ENCODE results near the gene KIRREL3.

Gene KIRREL3

DNA sequence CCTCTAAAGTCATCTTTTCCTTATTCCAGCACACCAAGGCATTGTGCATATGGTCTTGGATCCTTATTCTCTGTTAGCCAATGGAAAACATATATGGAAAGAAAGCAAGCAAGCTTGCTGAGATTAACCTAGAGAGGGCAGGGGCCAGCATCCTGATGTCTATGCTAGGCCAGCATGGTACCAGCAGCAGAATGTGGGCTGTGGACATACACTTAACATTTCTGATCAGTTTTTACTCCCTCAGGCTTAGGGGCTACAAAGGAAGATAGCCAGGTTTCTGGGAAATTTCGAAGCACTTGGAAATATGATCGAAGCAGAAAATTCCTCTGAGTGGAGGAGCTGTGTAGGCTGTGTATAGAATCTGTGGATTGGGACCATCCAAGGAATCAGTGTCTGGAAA, 578.1 kb downstream of the KIRREL3 start:
- no peaks in the 10 kb centered on the region for H3K9me3 ChIP-seq (ENCODE audit: control insufficient read depth, insufficient read depth, low read length)

DNA sequence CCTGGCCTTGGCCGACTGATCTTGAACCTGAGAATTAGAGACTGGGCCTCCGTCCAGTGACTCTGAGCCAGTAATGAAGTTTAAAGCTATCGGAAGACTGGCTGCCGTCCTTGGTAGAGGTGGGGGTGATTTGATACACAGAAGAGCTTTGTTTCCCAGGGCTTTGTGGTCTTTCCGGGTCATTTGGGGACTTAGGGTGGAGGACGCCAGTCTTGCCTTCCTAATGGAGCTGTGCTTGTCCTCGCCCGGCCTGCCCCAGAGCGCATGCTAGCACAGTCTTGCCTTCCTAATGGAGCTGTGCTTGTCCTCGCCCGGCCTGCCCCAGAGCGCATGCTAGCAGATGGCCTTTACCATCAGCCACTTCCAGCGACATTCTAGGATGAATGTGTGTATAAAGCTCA, 579.3 kb downstream of the KIRREL3 start:
- Histone ChIP-seq H3K36me3 (ENCODE audit: control insufficient read depth, insufficient read depth, low read length) (no peaks in the 10 kb centered on the region), H3K27me3 (ENCODE audit: control insufficient read depth, insufficient read depth, low read length) (peaks cover 8% of the 10 kb centered on the region; the same call in 1 of the 2 replicates), H3K9me3 (ENCODE audit: control insufficient read depth, insufficient read depth, low read length) (no peaks in the 10 kb centered on the region), H3K4me1 (ENCODE audit: control insufficient read depth, insufficient read depth, low read length) (0 out of 2 replicates have a peak, but pooled peaks cover 9% of the 10 kb centered on the region), H3K4me3 (ENCODE audit: low read depth, low read length) (no peak overlapping the region), H3K27ac (ENCODE audit: low read depth, low read length) (no peak overlapping the region), H3K9ac (ENCODE audit: low read depth, low read length) (no peak overlapping the region)

More for the DNA sequence above, 578.1 kb downstream of the KIRREL3 start:
- Histone ChIP-seq H3K27ac (ENCODE audit: low read depth, low read length) (no peak overlapping the region), H3K36me3 (ENCODE audit: control insufficient read depth, insufficient read depth, low read length) (no peaks in the 10 kb centered on the region), H3K4me1 (ENCODE audit: control insufficient read depth, insufficient read depth, low read length) (0 out of 2 replicates have a peak, but pooled peaks cover 5% of the 10 kb centered on the region), H3K27me3 (ENCODE audit: control insufficient read depth, insufficient read depth, low read length) (peaks cover 1% of the 10 kb centered on the region; the same call in 1 of the 2 replicates), H3K9ac (ENCODE audit: low read depth, low read length) (no peak overlapping the region), H3K4me3 (ENCODE audit: low read depth, low read length) (no peak overlapping the region)

DNA sequence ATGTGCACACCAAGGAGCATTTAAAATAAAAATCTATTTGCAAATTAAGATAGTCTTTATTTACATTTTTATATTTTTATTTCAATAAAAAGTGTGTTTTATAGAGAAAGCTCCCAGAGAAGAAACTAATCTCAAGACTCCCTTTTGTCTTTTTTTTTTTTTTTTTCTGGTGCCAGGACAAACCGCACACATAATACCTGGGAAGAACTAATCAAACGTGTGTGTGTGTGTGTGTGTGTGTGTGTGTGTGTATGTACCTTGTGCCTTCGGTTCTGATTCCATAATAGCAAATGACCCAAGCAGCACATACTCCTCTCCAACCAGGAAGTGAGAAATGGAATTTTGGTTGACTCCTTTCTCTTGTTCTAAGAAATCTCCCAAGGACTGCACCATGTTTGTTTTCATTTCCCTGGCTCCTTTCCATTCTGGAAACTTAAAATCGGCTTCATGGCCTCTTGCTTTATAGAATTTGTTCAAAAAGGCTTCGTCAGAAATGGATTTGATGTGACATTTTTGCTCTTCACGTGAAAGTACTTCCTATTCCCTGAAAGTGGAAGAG, 579.8 kb downstream of the KIRREL3 start:
- no peaks in the 10 kb centered on the region for H3K36me3 ChIP-seq (ENCODE audit: control insufficient read depth, insufficient read depth, low read length)
- peaks cover 8% of the 10 kb centered on the region for H3K27me3 ChIP-seq (ENCODE audit: control insufficient read depth, insufficient read depth, low read length)
- no peak overlapping the region for H3K4me3 ChIP-seq (ENCODE audit: low read depth, low read length)
- no peaks in the 10 kb centered on the region for H3K9me3 ChIP-seq (ENCODE audit: control insufficient read depth, insufficient read depth, low read length)
- 0 out of 2 replicates have a peak, but pooled peaks cover 9% of the 10 kb centered on the region for H3K4me1 ChIP-seq (ENCODE audit: control insufficient read depth, insufficient read depth, low read length)
- no peak overlapping the region for H3K27ac ChIP-seq (ENCODE audit: low read depth, low read length)
- no peak overlapping the region for H3K9ac ChIP-seq (ENCODE audit: low read depth, low read length)

DNA sequence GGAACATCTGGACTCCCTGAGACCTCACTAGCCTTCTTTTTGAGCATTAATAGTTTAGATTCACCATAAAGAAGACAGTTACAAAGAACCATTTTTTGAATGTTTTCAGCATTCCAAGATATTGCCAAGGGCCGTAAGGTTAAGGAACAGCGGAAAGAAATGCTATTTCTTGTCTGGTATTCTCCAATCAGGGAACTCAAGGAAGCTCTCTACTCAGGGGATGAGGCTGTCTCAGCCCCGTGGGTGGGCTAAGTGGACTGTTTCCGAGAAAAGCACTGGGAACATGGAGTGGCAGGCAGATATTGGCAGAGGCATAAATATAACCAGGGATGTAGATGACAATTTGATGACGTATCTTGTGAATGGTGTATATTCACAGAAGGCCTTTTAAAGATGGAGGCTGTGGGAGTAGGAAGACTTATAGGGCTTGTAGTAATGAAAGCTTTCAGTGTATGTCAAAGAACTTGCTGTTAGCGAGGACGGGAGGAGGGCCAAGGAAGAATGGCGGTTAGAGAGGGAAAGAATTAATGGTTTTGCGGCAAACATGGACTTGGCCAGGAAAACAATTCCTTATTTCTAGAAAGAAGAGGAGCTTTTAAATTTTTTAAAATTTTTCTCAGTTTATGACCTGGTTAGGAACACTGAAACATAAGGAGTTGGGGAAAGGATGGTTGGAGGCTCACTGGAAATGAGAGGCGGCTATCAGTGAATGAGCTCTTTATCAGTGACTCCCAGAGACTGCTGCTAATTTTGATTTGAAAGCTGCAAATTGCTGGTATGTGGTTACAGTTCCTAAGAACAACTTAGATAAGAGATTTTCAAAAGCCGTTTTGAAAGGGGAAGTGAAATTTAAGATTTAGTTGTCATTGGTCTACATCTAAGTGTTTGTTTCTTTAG, 580.5 kb downstream of the KIRREL3 start:
- Histone ChIP-seq H3K4me3 (ENCODE audit: low read depth, low read length) (no peak overlapping the region), H3K4me1 (ENCODE audit: control insufficient read depth, insufficient read depth, low read length) (0 out of 2 replicates have a peak, but pooled peaks cover 9% of the 10 kb centered on the region), H3K9me3 (ENCODE audit: control insufficient read depth, insufficient read depth, low read length) (no peaks in the 10 kb centered on the region), H3K36me3 (ENCODE audit: control insufficient read depth, insufficient read depth, low read length) (no peaks in the 10 kb centered on the region), H3K27me3 (ENCODE audit: control insufficient read depth, insufficient read depth, low read length) (peaks cover 8% of the 10 kb centered on the region), H3K9ac (ENCODE audit: low read depth, low read length) (no peak overlapping the region), H3K27ac (ENCODE audit: low read depth, low read length) (no peak overlapping the region)

DNA sequence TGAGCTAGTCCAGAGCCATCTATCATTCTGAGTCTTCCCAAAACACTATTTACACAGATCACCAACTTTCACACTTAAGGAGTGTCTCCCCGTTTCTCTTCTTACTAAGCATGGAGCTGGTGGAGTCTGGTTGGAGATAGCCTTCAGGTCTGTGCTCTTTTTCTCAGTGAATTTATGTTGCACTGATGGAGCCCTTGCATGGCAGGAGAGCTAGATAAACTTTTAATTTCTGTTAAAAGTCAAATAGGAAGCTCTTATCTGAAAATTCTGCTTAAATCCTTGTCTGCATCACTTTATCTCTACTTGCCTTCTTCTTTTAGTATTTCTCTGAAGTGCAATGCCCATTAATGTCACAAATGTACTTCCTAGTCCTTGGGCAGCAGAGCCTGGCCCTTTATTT, 581.7 kb downstream of the KIRREL3 start:
- Histone ChIP-seq H3K36me3 (ENCODE audit: control insufficient read depth, insufficient read depth, low read length) (peaks cover 1% of the 10 kb centered on the region; the same call in 1 of the 2 replicates), H3K9ac (ENCODE audit: low read depth, low read length) (no peak overlapping the region), H3K4me3 (ENCODE audit: low read depth, low read length) (no peak overlapping the region), H3K9me3 (ENCODE audit: control insufficient read depth, insufficient read depth, low read length) (no peaks in the 10 kb centered on the region), H3K27me3 (ENCODE audit: control insufficient read depth, insufficient read depth, low read length) (peaks cover 8% of the 10 kb centered on the region), H3K4me1 (ENCODE audit: control insufficient read depth, insufficient read depth, low read length) (0 out of 2 replicates have a peak, but pooled peaks cover 4% of the 10 kb centered on the region), H3K27ac (ENCODE audit: low read depth, low read length) (no peak overlapping the region)

DNA sequence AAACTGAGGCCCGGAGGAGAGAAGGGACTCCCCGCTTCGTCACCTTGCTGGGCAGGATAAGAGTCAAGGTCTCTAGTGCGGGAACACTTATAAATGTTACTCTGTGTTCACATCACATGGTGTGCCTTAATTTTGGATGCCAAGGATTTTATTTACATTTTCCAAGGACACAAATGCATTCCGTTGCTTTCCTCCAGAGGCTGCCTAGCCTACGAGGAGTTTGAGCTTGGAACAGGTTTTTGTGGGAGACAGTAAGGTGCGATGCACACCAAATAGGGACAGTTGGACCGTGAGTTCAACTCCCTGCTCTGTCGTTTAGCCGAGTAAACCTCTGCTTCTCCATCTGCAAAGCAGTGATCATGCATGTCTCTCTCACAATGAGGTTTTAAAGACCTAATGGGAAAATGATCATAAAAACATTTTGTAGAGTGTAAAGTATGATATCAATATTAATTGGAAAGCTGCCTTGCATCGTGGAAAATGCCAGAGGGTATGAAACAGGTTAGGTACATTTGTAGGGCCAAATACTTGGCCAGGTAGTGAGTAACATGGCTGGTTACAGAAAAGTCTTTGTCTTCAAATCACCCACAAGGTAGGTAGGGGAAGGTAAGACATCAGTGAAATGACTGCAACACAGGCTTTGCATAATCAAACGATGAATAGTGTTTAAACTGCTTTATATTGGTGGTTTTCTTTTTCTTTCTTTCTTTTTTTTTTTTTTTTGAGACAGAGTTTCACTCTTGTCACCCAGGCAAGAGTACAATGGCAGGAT, 583.3 kb downstream of the KIRREL3 start:
- H3K36me3 ChIP-seq (ENCODE audit: control insufficient read depth, insufficient read depth, low read length), result peaks cover 8% of the 10 kb centered on the region; the same call in 1 of the 2 replicates
- H3K9me3 ChIP-seq (ENCODE audit: control insufficient read depth, insufficient read depth, low read length), result no peaks in the 10 kb centered on the region
- H3K4me1 ChIP-seq (ENCODE audit: control insufficient read depth, insufficient read depth, low read length), result 0 out of 2 replicates have a peak, but pooled peaks cover 4% of the 10 kb centered on the region
- no peak overlapping the region for H3K27ac ChIP-seq (ENCODE audit: low read depth, low read length)
- H3K9ac ChIP-seq (ENCODE audit: low read depth, low read length), result 0 out of 2 replicates have a peak overlapping the region, but pooled peaks have one; percentile 20
- H3K4me3 ChIP-seq (ENCODE audit: low read depth, low read length), result peak overlapping the region; percentile 62
- peaks cover 8% of the 10 kb centered on the region for H3K27me3 ChIP-seq (ENCODE audit: control insufficient read depth, insufficient read depth, low read length)

DNA sequence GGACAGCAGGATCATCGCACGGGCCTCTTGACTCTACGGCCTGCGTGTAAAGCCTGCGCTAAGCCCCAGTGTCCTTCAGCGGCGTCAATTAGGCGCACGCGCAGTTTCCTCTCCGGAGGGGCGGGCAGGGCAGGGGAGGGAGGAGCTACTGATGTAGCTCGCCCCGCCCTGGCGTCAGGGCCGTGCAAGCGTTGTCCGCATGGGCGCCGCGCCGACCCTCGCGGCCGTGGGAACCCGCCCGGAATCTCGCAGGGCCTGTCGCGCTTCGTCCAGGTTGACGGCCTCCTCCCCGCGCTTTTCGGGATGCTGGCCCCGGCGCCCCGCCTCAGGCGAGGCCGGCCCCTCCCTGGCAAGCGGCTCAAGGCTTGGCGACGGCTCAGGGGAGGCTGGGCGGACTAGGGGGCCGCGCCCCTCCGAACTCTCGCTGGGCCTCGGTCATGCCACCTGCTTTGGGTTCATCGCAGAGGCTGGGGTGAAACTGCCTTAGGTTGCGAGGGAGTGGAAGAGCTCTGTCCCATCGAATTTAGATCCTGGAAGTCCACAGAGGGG, 584.0 kb downstream of the KIRREL3 start:
- Histone ChIP-seq H3K9me3 (ENCODE audit: control insufficient read depth, insufficient read depth, low read length) (no peaks in the 10 kb centered on the region), H3K4me1 (ENCODE audit: control insufficient read depth, insufficient read depth, low read length) (0 out of 2 replicates have a peak, but pooled peaks cover 4% of the 10 kb centered on the region), H3K9ac (ENCODE audit: low read depth, low read length) (peak overlapping the region; percentile 20; the same call in 1 of the 2 replicates), H3K27me3 (ENCODE audit: control insufficient read depth, insufficient read depth, low read length) (peaks cover 8% of the 10 kb centered on the region), H3K36me3 (ENCODE audit: control insufficient read depth, insufficient read depth, low read length) (peaks cover 8% of the 10 kb centered on the region; the same call in 1 of the 2 replicates), H3K4me3 (ENCODE audit: low read depth, low read length) (peak overlapping the region; percentile 62), H3K27ac (ENCODE audit: low read depth, low read length) (no peak overlapping the region)

DNA sequence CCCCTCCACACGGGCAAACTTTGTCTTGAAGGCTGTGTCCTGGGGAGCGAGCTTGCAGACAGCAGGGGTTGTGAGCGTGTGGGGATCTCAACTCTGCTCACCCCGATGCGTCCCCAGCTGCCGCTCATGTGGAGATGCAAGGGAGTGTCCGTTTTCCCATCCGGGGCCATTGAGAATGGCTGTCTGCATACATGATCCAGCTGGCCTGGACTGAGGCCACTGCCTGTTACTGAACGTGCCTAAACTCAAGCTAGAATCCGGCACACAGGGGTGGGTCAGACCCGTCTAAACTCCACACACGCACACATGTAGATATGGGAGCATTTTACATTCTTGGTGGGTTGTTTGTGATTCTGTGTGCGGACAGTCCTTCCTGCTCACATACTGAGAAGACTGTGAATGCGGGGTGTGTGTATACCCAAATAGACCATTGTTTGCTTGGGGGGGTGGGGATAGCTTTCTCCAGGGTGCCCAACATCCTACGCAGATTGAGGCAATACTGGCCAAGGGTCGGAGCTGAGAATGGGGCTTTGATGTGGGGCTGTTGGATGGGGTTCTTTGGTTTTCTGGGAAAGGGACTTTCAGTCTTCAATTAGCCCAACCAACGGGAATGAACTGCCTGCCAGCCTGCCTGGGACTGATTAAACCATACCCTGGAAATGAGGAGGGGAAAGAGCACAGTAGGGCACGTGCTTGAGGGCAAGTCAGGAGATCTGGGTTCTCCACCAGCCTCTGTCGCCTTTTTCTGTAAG, 584.7 kb downstream of the KIRREL3 start:
- H3K9ac ChIP-seq (ENCODE audit: low read depth, low read length), result no peak overlapping the region

DNA sequence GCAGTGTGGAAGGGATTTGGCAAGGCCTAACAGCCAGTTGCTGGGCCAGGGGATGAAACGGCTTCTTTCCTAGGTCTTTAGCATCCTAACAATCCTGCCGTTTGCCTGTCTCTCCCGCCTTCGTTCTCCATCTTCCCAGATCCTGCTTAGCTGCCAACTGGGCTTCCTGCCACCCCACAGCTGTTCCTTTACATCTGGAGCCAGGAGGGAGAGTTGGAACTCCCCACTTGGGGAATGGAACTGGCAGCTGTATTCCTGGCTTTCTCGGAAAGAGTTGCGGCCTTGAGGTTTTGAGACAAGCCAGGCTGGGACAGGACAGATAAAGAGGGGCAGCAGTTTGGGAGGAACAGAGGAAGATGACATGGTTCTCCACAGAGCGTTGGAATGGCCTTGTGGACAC, 585.4 kb downstream of the KIRREL3 start:
- Histone ChIP-seq H3K4me1 (ENCODE audit: control insufficient read depth, insufficient read depth, low read length) (0 out of 2 replicates have a peak, but pooled peaks cover 4% of the 10 kb centered on the region), H3K36me3 (ENCODE audit: control insufficient read depth, insufficient read depth, low read length) (peaks cover 9% of the 10 kb centered on the region; the same call in 1 of the 2 replicates), H3K9ac (ENCODE audit: low read depth, low read length) (no peak overlapping the region), H3K4me3 (ENCODE audit: low read depth, low read length) (no peak overlapping the region), H3K27me3 (ENCODE audit: control insufficient read depth, insufficient read depth, low read length) (peaks cover 8% of the 10 kb centered on the region), H3K9me3 (ENCODE audit: control insufficient read depth, insufficient read depth, low read length) (no peaks in the 10 kb centered on the region), H3K27ac (ENCODE audit: low read depth, low read length) (no peak overlapping the region)

More for the DNA sequence above, 584.7 kb downstream of the KIRREL3 start:
- Histone ChIP-seq H3K36me3 (ENCODE audit: control insufficient read depth, insufficient read depth, low read length) (peaks cover 8% of the 10 kb centered on the region; the same call in 1 of the 2 replicates), H3K9me3 (ENCODE audit: control insufficient read depth, insufficient read depth, low read length) (no peaks in the 10 kb centered on the region), H3K27me3 (ENCODE audit: control insufficient read depth, insufficient read depth, low read length) (peaks cover 8% of the 10 kb centered on the region), H3K27ac (ENCODE audit: low read depth, low read length) (no peak overlapping the region), H3K4me1 (ENCODE audit: control insufficient read depth, insufficient read depth, low read length) (0 out of 2 replicates have a peak, but pooled peaks cover 4% of the 10 kb centered on the region), H3K4me3 (ENCODE audit: low read depth, low read length) (0 out of 2 replicates have a peak overlapping the region, but pooled peaks have one; percentile 62)

Measured in HUES48 (cell line).